NT2/D1 (cell line): Measurements from ENCODE around the gene AMOT.

Experiments
- YY1 ChIP-seq: IDR thresholded peaks from 2 replicates; pipeline ENCODE4 v1.6.1; 2011; ENCODE audit not compliant: insufficient read length, insufficient read depth
- ZNF274 ChIP-seq: IDR thresholded peaks from 2 replicates; pipeline ENCODE4 v1.6.1; 2011; ENCODE audit warnings: mild to moderate bottlenecking, low read depth, low read length

DNA sequence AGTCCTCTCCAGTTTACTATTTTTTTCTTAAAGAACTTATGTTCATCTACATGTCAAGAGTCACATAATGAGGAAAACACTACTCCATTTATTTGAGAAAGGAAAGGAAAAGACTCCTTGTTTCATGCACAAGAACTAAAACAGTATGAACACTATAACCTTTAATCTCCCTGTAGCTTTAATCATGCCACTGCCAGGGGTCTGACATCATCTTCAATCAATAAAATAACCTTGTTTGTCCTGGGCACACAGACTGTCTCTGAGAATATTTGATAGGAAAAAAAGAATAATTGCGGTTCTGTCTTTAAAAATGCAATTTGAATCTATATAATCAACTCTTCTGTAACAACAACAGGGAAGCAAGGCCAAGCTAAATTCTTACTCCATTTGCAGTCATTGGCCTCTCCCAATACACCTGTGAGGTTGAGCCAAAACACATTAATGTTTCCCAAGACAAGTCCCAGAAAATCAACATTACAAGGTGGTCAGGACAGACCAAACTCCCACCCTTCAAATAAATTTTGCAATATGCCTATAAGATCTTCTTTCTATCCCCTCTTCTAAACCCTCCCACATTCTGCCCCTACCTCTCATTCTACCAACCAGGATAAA, 13.2 kb downstream of the AMOT start:
- TF ChIP-seq YY1 (no peak), ZNF274 (no peak)
